Stimulated activated CD4-positive, alpha-beta T cell treated with anti-CD3 and anti-CD28 coated beads, Interleukin-2, amount 100 ng/mL, for 4 hours (primary cell): ENCODE results near the gene DCUN1D2.

ENCODE experiments used
- DNase-seq: peaks from one replicate; pipeline ENCODE4 v3.0.0-alpha.2; 2020; ENCODE audit warnings: low read depth

The DCUN1D2 gene

GRCh38 chr13:113407103-113407530 lies 83.4 kb downstream of the DCUN1D2 start:
- DNase-seq, result no peak

- no peak for DNase-seq
Measured at GRCh38 chr13:113406321-113407102, 84.0 kb downstream of the DCUN1D2 start.
